Myocyte (in vitro differentiated cells): ENCODE results near the gene PATL2. TPM values are rescaled to one million over a fixed set of nuclear protein-coding genes. Genes with fewer than 3 reads are reported as not detected.
"Not testable (repeated sequence)": the region's sequence is repeated elsewhere in the genome, so short reads cannot be mapped to it uniquely, and the experiment has no call there.

Experiments
- DNase-seq: peaks from one replicate; pipeline ENCODE4 v3.0.0-alpha.2; 2012; ENCODE audit warnings: low read depth
- total RNA-seq: library from RNA; depleted of rRNA; stranded (reverse); fragments of >200 nt; gene quantifications from 2 replicates; pipeline ENCODE4 v1.2.3, GENCODE V29; 2014

The PATL2 gene
- total RNA-seq, 1 donor from 2014 or later: 0.19 TPM

DNA sequence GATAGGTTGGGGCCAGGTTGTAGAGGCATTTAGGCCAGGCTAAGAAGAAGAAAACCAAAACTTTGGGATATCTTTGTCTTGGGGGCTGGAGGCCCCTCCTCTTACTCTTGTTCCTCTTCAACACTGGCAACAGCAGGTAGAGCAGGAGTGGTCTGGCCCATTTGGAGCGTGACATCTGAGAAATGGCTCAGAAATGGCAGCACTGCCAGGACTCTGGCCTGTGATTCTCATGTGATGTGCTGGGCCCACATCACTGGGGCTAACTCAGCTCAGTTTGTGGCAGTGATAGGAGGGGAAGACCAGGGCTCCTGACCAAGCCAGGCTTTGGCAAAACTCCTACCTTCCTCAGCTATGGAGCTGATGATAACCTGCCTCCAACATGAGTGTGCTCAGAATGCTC, 18.5 kb downstream of the PATL2 start:
- DNase-seq: no peak

DNA sequence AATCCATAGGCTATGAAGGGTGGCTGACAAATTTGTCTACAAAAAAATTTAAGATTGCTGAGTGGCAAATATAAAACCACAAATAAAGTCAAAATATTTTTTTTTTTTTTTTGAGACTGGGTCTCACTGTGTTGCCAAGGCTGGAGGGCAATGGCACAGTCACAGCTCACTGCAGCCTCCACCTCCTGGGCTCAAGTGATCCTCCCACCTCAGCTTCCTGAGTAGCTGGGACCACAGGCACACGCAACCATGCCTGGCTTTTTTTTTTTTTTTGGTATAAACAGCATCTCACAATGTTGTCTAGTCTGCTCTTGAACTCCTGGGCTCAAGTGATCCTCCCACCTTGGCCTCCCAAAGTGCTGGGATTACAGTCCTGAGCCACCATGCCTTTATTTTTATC, 20.9 kb downstream of the PATL2 start:
- DNase-seq: not testable (repeated sequence)

DNA sequence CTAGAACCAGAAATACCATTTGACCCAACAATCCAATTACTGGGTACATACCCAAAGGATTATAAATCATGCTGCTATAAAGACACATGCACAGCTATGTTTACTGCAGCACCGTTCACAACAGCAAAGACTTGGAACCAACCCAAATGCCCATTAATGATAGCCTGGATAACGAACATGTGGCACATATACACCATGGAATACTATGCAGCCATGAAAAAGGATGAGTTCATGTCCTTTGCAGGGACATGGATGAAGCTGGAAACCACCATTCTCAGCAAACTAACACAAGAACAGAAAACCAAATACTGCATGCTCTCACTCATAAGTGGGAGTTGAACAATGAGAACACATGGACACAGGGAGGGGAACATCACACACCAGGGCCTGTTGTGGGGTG, 21.8 kb downstream of the PATL2 start:
- DNase-seq: not testable (repeated sequence)

DNA sequence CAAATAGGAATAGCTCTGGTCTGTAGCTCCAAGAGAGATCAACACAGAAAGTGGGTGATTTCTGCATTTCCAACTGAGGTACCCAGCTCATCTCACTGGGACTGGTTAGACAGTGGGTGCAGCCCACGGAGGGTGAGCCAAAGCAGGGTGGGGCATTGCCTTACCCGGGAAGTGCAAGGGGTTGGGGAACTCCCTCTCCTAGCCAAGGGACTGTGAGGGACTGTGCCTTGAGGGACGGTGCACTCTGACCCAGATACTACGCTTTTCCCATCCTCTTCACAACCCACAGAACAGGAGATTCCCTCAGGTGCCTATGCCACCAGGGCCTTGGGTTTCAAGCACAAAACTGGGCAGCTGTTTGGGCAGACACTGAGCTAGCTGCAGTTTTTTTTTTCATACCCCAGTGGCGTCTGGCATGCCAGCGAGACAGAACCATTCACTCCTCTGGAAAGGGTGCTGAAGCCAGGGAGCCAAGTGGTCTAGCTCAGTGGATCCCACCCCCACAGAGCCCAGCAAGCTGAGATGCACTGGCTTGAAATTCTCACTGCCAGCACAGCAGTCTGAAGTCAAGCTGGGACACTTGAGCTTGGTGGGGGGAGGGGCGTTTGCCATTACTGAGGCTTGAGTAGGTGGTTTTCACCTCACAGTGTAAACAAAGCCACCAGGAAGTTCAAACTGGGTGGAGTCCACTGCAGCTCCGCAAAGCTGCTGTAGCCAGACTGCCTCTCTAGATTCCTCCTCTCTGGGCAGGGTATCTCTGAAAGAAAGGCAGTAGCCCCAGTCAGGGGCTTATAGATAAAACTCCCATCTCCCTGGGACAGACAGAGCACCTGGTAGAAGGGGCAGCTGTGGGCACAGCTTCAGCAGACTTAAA, 28.1 kb downstream of the PATL2 start:
- DNase-seq: peak; percentile 20

DNA sequence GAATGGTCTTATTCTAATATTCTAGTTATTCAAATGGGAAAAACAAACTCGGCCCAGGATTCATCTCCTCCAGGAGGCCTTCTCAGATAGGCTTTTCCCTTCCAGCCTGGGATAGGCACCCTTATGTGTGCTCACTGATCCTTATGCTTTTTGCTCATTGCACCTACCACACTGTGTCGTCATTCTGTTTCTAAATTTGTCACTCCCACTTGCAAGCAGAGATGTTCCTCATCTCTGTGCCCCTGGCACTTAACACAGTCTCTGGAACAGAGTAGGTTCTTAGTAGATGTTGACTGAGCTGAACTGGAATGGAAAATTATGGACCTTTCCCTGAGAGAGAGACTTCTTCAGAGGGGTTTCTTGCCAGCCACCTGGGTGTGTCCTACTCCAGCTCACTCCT, 28.9 kb downstream of the PATL2 start:
- DNase-seq: no peak

DNA sequence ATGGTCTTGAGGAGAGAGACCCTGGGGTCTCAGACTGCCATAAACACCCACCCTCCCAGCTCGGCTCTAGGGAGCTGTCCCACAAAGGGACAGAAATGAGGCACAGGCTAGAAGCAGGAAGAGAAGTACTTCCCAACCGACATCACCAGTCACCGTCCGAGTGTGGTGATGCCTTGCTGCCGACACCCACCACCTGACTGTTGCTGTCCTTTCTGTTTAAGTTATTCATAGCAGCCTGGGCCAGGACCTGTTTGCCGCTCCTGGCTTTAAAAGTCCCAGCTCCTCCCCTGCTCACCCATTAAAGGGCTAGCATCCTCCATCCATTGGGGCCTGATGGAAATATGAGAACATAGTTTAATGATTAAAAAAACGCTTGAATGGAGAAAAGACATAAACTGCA, 34.4 kb downstream of the PATL2 start:
- no peak for DNase-seq

DNA sequence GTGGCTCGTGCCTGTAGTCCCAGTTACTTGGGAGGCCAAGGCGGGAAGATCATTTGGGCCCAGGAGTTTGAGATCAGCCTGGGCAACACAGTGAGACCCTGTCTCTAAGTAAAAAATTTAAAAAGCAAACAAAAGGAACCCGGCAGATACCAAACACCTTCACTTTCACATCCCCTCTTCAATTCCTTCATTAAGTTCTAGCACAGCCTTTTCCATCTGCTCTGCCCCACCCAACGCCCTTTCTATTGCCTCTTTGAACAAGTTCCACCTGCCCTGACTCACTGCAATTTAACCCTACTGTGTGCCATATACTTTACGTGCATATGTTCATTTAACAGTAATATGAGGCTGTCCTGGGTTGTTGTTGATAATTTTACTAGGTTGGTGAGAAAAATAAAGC, 35.2 kb downstream of the PATL2 start:
- DNase-seq: no peak

DNA sequence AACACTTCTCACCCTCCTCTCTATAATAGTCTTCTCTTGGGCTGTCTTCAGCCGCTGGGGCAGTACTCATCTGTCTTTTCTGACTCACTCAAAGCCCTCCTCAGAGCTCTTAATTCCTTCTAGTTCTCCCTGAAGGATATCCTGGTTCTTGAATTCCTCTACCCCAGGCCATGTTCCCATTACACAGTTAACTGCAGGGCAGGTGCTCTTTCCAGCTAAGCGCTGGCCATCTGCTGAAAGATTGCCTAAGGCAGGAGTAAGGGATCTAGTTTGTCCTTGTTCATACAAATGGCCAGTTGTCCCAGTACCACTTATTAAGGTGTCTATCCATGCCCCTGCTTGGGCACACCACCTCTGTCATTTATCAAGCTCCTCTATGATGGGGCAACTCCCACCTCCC, 37.5 kb downstream of the PATL2 start:
- DNase-seq: no peak

DNA sequence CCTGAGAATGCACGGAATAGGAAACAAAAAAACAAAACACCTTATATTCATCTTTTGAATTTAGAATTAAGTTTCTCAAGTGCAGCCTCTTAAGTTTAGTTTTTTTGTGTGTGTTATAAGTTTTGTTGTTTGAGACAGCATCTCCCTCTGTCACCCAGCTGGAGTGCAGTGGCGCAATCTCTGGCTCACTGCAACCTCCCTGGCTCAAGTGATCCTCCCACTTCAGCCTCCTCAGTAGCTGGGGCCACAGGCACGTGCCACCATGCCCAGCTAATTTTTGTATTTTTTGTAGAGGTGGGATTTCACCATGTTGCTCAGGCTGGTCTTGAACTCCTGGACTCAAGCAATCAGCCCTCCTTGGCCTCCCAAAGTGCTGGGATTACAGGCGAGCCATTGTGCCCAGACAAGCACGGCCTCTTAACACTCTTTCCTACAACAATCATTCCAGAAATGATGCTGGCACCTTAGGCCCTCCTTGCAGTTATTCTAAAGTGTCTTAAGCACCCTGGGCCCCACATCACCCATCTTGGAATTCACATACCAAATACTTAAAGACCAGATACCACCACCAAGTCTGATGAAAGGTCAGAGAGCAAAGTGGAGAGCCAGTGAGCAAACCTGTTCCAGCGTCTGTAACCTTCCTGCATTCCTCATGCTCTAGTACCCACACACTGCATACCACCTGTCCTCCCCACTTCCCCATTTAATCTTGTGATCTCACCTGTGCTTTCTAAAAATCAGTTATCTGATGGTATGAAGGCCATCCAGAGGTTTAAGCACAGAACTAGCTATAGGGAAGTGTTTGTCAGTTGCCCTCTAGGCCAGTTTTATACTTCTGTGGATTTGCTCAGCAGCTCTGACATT, 40.8 kb downstream of the PATL2 start:
- no peak for DNase-seq

DNA sequence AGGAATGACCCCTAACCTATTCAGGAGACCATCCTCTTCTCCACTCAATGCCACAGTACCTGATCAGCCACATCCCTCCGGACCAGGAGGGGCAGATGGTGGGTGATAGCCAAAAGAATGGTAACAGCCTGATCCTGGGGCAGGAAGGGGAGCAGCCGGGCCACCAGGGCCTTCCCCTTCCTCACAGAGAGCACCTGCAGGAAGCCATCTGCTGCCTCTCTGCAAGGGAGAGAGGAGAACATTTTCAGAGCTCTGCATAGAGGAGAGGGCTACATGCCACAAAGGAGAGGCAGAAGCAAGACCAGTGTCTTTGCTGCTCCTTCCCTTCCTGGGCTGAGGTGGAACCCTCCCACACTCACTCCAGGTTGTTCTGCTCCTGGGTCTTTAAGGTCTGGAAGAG, 42.2 kb downstream of the PATL2 start:
- no peak for DNase-seq

DNA sequence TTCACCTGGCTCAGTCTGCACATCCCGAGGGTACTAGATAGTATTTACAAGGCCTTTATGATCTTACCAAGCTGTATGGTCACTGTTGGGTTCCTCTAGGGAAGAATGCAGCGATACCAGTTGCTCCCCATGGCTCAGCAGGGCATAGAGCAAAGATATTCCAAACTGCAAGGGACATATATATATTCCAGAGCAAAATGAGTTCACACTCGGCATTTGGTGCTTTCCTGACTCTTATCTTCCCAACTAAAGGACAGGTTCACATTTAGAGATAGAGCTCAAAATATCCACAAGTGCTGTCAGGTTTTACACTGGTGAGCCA, 44.1 kb downstream of the PATL2 start:
- no peak for DNase-seq

DNA sequence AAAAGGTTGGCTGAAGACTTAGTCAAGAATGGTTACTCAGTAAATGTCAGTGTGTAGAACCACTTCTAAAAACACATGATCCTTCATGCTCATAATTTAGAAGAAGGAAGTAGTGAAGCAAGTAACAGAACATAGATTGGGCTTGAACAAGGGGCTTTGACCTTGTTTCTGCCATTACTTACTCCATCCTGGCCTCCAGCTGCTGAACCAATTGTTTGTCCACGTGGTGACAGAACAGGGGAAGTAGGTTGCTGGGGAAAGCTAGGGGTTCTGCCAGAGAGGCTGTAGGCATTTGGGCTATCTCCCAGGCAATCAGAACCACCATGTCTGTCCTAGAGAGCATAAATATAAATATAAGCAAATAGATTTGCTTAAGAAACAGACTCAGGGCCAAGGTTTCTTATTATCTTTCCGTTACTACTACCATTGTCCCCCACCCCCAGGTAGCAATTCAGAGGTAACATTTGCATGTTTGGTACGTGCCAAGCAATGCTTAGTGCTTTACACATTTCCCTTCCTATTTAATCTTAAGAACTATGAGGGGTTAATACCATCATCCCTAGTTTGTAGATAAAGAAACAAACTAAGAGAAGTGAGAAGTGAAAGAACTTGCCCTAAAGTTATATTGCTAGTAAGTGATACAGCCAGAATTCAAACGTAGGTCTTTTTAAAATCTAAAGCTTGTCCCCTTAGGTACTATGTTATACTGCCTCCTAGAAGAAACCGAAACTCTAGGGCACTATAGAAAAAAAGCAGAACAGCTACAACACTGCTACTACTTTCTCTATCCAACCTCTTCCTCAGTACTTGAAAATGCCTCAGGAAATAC, 44.7 kb downstream of the PATL2 start:
- no peak for DNase-seq

DNA sequence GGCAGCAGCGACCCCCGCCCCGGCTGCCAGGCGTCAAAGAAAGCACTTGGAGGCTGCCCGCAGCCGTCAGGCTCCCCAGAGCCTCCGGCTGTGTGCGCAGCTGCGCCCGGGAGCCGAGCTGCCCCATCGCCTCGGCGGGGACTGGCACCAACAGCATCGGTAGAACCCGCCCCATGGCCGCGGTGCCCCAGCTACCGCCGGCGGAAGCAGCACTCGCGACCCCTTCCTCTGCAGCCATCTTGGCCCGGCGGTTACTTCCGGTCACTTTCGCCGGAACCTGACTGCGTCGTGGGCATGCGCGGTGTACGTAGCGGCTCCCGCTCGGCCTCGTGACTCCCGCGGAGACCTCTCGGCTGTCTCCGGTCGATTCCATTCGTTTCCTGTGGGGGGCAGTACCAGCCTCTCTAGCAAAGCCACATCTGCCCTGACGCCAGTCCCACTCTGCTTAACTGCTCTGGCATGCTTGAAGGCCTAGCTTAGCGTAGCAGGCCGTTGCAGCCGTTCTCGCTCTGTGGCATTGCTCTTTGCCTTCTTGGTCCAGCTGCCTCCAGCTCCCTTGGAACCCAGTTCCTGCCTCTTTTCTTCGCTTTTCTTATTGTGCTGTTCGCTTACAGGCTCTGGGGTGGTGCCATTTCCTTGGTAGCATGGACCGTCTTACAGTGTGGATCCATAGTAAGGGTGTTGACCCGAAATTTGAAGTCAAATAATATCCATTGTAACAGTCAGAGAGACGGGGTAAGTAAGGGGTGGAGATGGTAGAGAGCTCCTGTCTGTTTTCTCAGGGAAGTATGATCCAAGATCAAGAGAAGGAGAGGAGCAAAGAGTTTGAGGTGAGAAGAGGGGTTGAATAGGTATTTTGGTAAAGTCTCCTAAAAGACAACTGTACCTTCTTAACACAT, 47.5 kb downstream of the PATL2 start, which contains the start of gene SPG11:
Gene SPG11 (minus strand): TSS at position 253 of the 899 bp plus-strand sequence. CDS start 15 bp downstream, at position 238.
- peak; percentile 99 for DNase-seq

DNA sequence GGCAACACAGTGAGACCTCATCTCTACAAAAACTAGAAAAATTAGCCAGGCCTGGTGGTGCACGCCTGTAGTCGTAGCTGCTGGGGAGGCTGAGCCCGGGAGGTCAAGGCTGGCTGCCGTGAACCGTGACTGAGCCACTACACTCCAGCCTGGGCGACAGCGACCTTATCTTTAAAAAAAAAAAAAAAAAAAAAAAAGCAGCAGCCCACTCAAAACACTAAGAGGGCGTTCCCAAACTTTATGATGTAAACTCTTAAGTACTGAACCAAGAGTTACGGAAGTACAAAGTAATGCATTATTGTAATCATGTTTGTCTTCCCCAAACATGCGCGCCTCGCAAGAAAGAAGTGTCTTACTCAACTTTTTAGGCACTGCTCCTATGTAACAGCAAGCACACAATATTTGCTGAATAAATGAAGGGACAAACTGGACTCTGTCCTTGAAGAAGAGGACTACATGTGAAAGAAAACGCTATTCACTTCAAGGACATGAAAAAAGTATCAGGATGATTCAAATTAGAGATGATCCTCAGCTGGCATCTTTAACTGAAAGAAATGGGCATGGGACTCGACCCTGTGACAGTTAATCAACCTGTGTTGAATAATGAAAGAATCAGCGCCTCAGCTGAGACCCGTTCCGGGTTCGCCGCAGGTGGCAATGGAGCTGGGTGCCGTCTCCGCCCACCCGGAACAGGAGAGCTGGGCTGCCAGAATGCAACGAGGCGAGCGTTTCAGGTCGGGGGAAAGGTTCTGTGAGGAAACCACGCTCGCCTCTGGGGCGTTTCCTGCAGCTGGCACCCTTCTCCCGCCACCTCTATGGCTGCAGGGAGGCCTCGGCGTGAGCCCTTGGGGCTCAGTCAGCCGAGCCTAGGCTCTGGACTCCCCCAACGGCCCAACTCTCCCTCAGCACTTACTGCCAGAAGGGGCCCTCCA, 48.4 kb downstream of the PATL2 start:
- DNase-seq: peak; percentile 43

DNA sequence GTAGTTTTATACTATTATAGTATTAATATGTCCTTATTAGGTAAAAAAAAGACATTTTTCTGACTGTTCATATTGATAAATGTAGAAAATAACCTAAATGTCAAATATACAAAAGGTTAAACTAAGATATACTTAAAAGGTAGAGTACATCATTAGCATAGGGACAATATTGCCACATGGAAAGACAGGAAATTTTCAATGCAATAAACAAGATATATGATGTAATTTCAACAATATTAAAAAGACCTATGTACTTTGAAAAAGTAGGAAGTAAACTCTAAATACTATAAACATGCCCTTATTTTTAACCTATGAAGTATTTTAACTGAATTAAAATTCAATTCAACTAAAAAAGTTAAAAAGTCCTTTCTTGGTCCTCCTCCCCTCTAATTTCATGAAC, 49.5 kb downstream of the PATL2 start:
- DNase-seq: no peak

DNA sequence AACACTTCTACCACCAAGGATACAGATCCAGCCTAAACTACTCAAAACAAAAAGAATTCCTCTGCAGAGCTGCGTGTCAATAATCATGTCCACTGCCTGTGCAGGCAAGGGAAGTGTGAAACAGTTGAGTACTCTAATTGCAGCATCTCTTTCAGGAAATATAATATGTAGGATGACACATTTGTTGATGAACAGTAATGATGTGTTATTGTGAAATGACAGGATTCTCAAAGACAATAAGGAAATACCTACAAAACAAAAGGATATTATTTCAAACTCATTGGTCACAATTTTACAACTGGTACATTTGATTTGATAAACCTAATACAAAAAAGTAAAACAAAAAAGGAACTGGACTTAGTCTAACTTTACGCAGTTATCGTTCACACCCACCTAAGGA, 52.1 kb downstream of the PATL2 start:
- no peak for DNase-seq

DNA sequence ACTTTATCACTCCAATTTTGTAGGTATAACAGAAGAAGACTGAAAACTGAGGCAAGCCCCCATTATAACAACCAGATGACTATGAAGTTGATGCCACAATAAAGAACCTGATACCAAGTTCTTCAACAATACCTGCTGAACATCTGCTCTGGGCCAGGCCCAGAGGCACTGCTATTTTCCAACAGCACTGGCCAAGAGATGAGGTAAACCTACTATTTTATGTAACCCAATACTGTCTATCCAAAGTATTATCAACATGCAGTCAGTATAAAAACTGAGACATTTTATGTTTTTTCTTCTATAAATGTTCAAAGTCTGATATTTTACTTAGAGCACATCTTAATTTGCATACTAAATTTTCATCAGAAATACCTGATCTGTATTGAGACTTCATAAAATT, 53.7 kb downstream of the PATL2 start:
- DNase-seq: no peak

DNA sequence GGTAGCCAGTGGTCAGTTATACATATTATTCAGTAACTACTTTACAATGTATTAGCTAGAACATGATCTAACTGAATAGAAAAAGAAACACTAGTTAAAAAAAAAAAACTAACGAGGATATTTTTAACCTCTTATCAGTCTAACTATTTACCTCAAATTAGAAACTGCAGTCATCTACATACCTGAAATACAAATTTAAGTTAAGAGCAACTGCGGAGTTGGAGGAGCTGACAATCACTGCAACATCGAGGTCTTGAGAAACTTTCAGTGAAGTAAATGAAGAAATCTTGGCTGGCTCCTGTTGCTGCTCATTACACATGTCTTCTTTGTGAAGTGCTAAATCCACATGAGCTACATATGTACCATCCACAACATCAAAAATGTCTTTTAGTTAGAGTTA, 54.2 kb downstream of the PATL2 start:
- no peak for DNase-seq

DNA sequence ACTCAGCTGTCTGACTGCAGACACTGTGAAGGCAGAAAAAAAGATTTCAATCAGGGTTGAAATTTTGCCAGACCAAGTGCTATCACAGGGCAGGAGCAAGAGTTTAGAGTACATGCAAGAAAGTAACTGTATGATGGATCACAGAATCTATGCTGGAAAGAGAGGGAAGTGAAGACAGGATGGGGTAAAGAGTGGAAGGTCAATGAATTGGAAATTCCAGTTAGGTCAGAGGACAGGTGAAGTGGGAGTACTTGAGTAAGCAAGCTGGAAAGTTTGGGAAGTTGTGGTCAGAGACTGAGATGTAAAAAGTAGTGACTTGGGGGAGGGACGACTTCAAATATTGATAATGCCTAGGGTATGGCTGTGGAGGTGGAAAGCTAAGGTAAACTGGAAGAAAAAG, 54.8 kb downstream of the PATL2 start:
- DNase-seq: no peak
